ENCODE measurements around the gene SLC49A3. TPM values are rescaled to one million over a fixed set of nuclear protein-coding genes. Genes with fewer than 3 reads are reported as not detected.

SLC49A3 gene
- total and polyA plus RNA-seq, 9 donors: 0.43 to 5.2 (median 2.1) TPM

DNA sequence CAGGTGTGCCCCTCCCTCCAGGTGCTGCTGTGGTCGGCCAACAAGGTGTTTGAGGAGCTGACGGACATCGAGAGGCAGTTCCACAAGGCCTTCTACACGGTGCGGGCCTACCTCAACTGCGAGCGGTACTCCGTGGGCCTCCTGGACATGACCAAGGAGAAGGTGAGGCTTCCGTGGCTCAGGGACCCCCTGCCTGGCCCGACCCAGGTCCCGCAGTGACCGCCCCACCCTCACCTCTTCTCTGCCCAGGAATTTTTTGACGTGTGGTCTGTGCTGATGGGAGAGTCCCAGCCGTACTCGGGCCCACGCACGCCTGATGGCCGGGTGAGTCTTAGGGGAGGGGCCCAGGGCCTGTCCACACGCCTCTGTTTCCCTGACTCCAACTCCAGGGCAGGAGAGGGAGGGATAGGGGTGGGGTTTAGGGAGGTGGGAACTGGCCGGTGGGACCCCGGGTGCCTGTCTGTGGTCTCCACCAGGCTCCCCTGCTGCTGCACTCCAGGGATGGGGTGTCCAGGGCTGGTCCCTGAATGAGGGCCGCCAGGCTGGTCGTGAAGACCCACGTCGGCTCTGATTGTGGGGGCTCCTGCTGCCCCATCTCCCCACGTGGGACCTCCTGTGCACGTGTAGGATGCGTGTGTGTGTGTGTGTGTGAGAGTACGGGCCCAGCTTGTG, 35.0 kb downstream of the SLC49A3 start:
- Histone ChIP-seq H3K27me3 (no peaks in the 10 kb centered on the region), H3K27ac (no peak overlapping the region), H3K4me1 (ENCODE audit: insufficient read depth) (no peaks in the 10 kb centered on the region), H3K4me3 (no peak overlapping the region), H3K36me3 (no peaks in the 10 kb centered on the region), H3K9me3 (no peaks in the 10 kb centered on the region)
- no peak for DNase-seq
- 77 to 84% (median 84%) methylated on average over 28 to 29 of the region's 29 CpGs for WGBS, 3 donors
- intact Hi-C loops (cut with DNase I): no loop called here
- no peak for TF ChIP-seq EP300 (IDR thresholded peaks at IDR 0.05)
- TF ChIP-seq, protein P1, sequence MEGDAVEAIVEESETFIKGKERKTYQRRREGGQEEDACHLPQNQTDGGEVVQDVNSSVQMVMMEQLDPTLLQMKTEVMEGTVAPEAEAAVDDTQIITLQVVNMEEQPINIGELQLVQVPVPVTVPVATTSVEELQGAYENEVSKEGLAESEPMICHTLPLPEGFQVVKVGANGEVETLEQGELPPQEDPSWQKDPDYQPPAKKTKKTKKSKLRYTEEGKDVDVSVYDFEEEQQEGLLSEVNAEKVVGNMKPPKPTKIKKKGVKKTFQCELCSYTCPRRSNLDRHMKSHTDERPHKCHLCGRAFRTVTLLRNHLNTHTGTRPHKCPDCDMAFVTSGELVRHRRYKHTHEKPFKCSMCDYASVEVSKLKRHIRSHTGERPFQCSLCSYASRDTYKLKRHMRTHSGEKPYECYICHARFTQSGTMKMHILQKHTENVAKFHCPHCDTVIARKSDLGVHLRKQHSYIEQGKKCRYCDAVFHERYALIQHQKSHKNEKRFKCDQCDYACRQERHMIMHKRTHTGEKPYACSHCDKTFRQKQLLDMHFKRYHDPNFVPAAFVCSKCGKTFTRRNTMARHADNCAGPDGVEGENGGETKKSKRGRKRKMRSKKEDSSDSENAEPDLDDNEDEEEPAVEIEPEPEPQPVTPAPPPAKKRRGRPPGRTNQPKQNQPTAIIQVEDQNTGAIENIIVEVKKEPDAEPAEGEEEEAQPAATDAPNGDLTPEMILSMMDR (IDR thresholded peaks at IDR 0.05): no peak

DNA sequence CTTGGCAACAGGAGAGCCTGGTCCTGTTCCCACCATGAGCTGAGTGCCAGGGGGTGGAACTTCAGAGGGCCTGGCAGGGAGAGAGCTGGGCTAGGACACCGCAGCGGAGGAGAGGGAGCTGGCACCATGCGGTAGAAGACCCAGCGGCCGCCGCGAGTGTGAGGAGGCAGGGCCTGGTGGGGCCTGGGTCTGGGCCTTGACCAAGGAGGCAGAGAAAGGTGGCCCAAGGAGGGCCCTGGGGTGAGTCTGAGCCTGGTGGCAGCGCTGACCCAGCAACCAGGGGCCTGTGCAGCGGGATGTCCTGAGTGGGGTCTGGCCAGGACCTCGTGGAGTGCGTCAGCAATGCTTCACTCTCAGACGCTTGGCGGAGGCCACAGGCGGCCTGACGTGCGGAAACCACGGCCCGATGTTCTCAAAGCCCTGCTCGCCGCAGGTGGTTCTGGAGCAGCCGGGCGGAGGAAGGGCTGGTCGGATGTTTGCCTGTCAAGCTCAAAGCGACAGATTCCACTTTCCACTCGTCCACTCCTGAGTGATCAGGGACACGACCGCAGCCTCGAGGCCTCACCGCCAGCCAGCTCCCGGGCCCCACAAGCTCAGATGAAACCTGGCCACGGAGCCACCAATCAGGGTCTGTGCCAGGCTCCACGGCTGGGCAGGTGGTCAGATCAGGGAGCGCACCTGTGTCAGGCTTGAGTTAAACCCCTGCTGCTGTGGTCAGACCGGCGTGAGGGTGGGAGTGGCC, 35.7 kb downstream of the SLC49A3 start:
- Histone ChIP-seq H3K27me3 (no peaks in the 10 kb centered on the region), H3K27ac (no peak overlapping the region), H3K4me3 (no peak overlapping the region), H3K4me1 (ENCODE audit: insufficient read depth) (no peaks in the 10 kb centered on the region), H3K9me3 (no peaks in the 10 kb centered on the region), H3K36me3 (no peaks in the 10 kb centered on the region)
- TF ChIP-seq, protein P1 (IDR thresholded peaks at IDR 0.05): no peak
- TF ChIP-seq POLR2A (IDR thresholded peaks at IDR 0.05): no peak
- TF ChIP-seq EP300 (IDR thresholded peaks at IDR 0.05): no peak
- DNase-seq: no peak
- 86 to 91% (median 89%) methylated on average over 34 to 35 of the region's 35 CpGs for WGBS, 3 donors
- intact Hi-C loops (cut with DNase I): no loop called here

DNA sequence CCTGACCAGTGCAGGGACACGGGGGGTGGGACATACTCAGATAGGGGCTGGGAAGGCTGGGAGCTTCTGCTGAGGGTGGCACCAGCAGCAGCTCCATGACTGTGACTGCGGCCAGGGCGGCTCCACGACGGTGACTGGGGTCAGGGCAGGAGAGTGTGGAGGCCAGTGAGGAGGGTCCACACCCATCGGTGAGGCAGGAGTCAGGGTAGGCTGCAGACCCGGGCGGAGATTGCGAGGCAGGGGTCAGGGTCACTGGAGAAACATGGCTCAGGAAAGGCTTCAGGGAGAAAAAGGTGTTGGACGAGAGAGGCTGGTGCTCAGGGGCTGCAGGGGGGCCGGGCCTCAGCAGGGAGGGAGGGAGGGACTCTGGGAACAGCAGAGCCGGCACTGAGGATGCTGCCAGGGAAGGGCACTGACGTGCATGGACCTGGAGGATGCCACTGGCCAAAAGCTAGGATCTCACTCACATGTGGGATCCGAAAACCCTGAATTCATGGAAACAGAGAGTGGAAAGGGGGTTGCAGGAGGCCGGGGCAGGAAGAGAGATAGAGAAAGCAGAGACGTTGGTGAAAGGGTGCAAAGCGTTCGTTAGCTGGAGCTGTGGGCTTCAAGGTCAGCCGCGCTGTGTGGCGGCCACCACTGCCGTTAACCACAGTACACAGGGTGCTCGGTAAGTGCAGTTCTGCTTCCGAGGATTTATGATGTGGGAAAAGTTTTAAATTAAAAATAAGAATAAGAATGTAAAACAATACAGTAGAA, 36.9 kb downstream of the SLC49A3 start:
- intact Hi-C loops (cut with DNase I): no loop called here
- Histone ChIP-seq H3K4me3 (no peak overlapping the region), H3K36me3 (no peaks in the 10 kb centered on the region), H3K9me3 (no peaks in the 10 kb centered on the region), H3K27me3 (no peaks in the 10 kb centered on the region), H3K27ac (no peak overlapping the region), H3K4me1 (ENCODE audit: insufficient read depth) (no peaks in the 10 kb centered on the region)
- no peak for DNase-seq
- TF ChIP-seq EP300 (IDR thresholded peaks at IDR 0.05) (no peak), POLR2A (IDR thresholded peaks at IDR 0.05) (no peak)
- TF ChIP-seq, protein P1 (IDR thresholded peaks at IDR 0.05): no peak
- 19 to 32% (median 30%) methylated on average over 24 of the region's 24 CpGs for WGBS, 3 donors

DNA sequence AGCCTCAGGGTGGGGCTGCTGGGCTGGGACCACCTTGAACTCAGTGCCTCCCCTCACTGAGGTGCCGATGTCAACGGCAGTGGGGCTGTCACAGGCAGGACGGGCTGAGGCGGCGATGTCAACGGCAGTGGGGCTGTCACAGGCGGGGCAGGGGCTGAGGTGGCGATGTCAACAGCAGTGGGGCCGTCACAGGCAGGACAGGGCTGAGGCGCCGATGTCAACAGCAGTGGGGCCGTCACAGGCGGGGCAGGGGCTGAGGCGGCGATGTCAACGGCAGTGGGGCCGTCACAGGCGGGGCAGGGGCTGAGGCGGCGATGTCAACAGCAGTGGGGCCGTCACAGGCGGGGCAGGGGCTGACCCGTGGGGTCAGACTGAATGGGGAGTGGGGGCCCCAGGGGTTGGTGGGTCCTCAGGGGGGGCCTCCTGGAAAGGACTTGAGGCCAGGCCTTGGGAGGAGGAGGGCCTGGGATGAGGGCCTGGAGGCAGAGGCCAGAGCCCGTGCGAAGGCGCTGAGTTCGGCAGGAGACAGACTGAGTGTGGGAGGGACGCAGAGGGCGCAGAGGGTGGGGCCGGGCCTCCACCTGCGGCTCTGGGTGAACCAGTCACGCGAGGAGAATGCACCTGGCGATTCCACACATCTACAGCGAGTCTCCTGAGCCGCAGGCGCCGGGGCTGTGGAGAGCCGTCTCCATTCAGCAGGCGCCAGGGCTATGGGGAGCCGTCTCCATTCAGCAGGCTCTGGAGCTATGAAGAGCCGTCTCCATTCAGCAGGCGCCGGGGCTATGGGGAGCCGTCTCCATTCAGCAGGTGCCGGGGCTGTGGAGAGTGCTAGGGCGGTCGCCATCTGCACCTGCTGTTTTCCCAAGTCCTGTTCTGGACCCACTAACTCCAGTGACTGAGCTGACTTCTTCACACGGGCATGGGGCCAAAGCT, 37.7 kb downstream of the SLC49A3 start:
- no peaks in the 10 kb centered on the region for H3K9me3 ChIP-seq
- H3K27me3 ChIP-seq: no peaks in the 10 kb centered on the region
- no peaks in the 10 kb centered on the region for H3K4me1 ChIP-seq (ENCODE audit: insufficient read depth)
- intact Hi-C loops (cut with DNase I): no loop called here
- no peak for DNase-seq
- H3K27ac ChIP-seq: no peak overlapping the region
- 19 to 49% (median 30%) methylated on average over 37 to 49 of the region's 49 CpGs for WGBS, 3 donors
- no peak overlapping the region for H3K4me3 ChIP-seq
- TF ChIP-seq EP300 (IDR thresholded peaks at IDR 0.05): no peak
- TF ChIP-seq, protein P1 (IDR thresholded peaks at IDR 0.05): no peak
- no peak for TF ChIP-seq POLR2A (IDR thresholded peaks at IDR 0.05)
- H3K36me3 ChIP-seq: no peaks in the 10 kb centered on the region
